Activated naive CD8-positive, alpha-beta T cell treated with anti-CD3 and anti-CD28 coated beads, Interleukin-2, amount 10 ng/mL, durations not matched to agents 7 days and 5 days (primary cell): Measurements from ENCODE around the gene OR51V1. TPM values are rescaled to one million over a fixed set of nuclear protein-coding genes. Genes with fewer than 3 reads are reported as not detected.

Source experiments
- total RNA-seq, 2 experiments: library from RNA; stranded (reverse); gene quantifications; one replicate each; pipeline ENCODE4 v1.2.3, GENCODE V29; 2021

The OR51V1 gene
- total RNA-seq, 2 experiments from 2014 or later, result not detected

Other genes starting within 250 kb of the OR51V1 start
- not detected for gene OR51A2, start 245.0 kb downstream of the OR51V1 start, total RNA-seq
- gene OR51L1, start 205.8 kb downstream of the OR51V1 start, total RNA-seq, result not detected
- not detected for gene OR52J3, start 154.2 kb downstream of the OR51V1 start, total RNA-seq
- not detected for gene OR52E2, start 141.1 kb downstream of the OR51V1 start, total RNA-seq
- not detected for gene OR52E1, start 131.1 kb downstream of the OR51V1 start, total RNA-seq
- not detected for gene OR52A5, start 62.3 kb downstream of the OR51V1 start, total RNA-seq
- not detected for gene OR52A1, start 45.9 kb downstream of the OR51V1 start, total RNA-seq
- not detected for gene HBB, start 26.4 kb upstream of the OR51V1 start, total RNA-seq
- not detected for gene HBD, start 33.8 kb upstream of the OR51V1 start, total RNA-seq
- not detected for gene HBG1, start 49.2 kb upstream of the OR51V1 start, total RNA-seq
- not detected for gene HBG2, start 54.1 kb upstream of the OR51V1 start, total RNA-seq
- not detected for gene HBE1, start 69.3 kb upstream of the OR51V1 start, total RNA-seq
- not detected for gene OR51B4, start 101.3 kb upstream of the OR51V1 start, total RNA-seq
- not detected for gene OR51B2, start 123.6 kb upstream of the OR51V1 start, total RNA-seq
- gene OR51B5, start 142.8 kb upstream of the OR51V1 start, total RNA-seq, result not detected
- gene OR51B6, start 150.8 kb upstream of the OR51V1 start, total RNA-seq, result not detected
- gene OR51M1, start 183.1 kb upstream of the OR51V1 start, total RNA-seq, result not detected
- not detected for gene OR51Q1, start 221.4 kb upstream of the OR51V1 start, total RNA-seq
- not detected for gene OR51I1, start 240.8 kb upstream of the OR51V1 start, total RNA-seq
- not detected for gene OR51I2, start 248.6 kb upstream of the OR51V1 start, total RNA-seq